ENCODE results near the gene OPRM1. TPM values are rescaled to one million over a fixed set of nuclear protein-coding genes. Genes with fewer than 3 reads are reported as not detected.

OPRM1 gene
- total RNA-seq = not detected in 2 replicates

DNA sequence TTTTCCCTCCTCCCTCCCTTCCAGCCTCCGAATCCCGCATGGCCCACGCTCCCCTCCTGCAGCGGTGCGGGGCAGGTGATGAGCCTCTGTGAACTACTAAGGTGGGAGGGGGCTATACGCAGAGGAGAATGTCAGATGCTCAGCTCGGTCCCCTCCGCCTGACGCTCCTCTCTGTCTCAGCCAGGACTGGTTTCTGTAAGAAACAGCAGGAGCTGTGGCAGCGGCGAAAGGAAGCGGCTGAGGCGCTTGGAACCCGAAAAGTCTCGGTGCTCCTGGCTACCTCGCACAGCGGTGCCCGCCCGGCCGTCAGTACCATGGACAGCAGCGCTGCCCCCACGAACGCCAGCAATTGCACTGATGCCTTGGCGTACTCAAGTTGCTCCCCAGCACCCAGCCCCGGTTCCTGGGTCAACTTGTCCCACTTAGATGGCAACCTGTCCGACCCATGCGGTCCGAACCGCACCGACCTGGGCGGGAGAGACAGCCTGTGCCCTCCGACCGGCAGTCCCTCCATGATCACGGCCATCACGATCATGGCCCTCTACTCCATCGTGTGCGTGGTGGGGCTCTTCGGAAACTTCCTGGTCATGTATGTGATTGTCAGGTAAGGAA, at the start of gene OPRM1:
Gene OPRM1 (plus strand): TSS at position 10 of the 612 bp plus-strand sequence. CDS start 305 bp downstream, at position 315.

Data from aortic smooth muscle cell (primary cell).